Superior temporal gyrus (tissue), 1 donor: ENCODE data around the gene MAP6.
A peak's percentile ranks its signal among the peaks of the same experiment; 100 is the strongest.

Source experiments
- DNase-seq: peaks from one replicate; pipeline ENCODE4 v3.0.0-alpha.2; 2016; ENCODE audit errors: extremely low spot score

MAP6 gene

DNA sequence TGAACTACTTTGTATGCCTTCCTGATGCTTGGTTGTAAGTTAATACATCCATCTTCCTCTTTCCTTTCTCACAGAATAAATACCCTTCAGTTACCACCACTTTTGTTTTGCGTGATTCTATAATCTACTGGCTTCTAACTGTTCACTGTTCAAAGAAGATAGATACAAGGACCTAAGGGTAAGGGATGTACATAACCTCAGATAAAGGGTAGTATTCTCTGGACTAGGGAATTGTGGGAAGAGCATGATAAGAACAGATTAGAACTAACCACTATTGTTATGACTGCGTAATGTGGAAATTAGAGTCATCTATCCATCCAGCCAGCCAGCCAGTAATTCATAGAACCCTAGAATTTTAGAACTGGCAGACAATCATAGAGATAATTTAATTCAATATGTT, 36.4 kb downstream of the MAP6 start:
- DNase-seq: no peak

DNA sequence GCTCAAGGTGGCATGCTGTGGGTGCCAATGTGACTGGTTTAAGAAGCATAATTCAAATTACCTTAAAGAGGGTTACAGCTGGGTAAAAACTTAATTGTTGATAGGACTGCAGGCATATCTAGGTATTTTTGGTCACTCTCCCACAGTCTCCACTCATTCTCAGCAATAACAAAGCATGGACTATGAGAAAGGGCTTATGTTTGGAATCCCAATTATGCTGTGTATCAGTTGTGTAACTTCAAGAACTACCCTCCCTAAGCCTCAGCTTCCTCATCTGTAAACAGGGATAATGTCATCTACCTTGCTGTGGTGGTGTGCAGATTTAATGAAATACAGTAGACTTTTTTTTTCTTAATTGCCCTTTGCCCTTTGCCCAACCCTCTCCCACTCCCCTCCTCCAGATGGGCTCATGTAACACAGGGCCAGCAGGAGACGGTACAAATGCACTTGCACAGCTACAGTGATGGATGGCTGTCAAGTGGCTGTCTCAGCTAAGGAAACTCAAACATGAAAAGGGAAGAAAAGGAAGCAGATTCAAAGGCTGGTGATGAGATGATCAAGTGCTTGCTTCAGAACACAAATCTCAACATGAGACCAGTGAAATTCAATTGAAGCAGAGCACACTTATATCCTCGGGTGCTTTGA, 37.6 kb downstream of the MAP6 start:
- DNase-seq: no peak

DNA sequence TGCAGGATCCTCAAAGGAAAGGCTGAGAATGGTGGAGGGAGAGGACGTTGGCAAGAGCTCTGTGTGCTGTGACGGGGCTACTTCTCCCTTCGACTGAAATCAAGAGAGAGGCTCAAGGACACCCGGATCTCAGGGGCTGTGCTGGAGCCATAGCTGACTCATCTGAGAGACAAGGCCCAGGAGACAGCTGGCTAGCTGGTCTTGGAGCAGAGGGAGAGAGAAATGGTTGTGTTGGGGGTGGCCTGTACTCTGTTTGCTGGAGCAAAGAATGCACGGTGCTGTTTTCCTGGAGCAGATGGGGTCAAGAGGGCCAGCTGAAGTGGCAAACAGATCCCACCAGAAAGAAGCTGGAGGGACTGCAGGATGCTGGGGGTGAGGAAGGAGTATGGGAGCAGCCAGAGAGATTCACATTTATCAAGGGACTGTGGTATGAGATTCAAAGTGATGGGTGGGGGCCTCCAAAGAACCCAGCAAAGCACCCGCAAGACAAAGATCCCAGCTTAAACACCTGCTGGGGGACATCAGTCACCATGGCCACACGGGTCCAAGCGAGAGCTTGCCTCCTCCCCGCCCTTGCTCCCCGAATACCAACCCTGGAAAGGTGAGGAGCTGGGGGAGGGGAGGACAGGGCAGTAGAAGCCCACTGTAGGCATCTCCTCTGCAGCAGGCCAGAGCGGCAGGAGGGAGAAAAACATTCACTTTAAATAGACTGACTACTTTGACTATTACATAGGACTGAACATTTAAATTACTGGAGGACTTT, 40.8 kb downstream of the MAP6 start:
- DNase-seq: no peak

- DNase-seq: no peak
These were observed 41.8 kb downstream of the MAP6 start for GRCh38 chr11:75626889-75627529.

DNA sequence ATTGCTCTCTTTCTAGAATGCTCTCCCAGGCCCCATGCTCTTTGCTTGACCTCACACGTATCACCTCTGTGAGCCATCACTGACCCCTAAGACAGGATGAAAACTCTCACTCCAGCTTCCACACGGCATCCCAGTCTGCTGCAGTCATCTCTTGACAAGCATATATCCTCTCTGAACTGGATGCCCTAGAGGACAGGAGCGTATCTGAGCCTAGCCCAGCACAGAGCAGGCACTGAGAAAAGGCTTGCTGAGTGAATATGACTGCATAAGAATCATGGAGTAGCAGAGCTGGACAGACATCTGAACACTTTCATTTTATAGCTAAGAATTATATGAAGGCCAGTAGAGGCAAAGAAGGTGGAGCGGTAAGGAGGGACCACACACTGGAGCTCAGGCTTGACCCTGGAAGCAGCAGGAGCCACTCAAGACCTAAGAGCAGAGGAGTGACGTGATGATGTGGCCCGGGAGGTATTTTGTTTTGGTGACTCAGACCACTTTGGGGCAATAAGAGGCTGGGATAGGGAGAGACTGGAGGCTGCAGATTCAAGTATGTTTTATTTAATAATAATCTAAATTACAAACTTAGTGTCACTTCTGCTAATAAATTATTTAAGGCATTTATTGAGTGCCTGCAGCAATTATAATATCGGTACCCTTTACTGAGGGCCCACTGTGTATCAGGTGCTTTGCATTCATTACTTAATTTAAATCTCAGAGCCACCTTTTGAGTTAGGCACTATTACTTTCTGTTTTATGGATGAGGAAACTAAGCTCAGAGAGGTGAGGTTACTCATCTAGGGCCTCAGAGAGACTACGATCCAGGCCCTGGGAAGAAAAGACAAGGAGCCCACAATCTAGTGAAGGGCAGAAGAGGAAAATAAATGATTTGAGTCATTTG, 42.6 kb downstream of the MAP6 start:
- DNase-seq: no peak

DNA sequence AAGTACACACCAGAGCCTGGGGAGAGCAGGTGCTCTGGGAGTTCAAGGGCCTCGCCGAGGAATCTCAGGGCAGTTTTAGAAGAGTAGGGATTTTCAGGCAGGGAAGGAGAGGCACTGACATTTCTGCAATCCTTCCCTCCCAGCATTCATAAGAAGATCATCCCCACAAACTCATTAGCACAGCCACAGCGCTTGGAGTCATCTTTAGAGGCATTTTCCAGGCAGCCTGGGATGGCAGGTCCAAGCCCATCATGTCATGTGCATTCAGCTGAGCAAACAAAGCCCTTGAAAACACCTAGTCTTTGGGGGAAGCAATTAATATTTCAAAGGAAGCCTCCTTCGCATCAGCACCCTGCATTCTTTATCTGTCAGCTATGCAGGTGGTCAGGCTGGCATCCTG, 43.8 kb downstream of the MAP6 start:
- no peak for DNase-seq

- DNase-seq: peak; percentile 21
These were observed 52.6 kb downstream of the MAP6 start for GRCh38 chr11:75616281-75616680.

DNA sequence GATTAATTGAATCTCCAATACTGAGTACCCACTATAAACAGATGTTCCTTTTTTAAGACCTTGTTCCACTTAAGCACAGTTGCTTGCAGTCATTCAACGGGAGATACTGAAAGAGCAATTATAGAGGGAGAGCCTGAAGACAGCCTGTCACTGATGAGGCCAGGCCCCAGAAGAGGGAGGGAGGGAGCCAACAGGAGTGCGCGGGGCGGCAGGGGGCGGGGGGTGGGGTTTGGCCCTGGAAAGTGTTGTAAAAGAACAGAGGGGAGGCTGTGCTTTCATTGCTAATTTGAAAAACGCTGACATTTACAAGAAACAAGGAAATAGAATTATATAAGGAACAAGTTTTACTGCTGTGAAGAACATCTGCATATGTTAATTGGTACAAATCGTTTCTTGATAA, 53.1 kb downstream of the MAP6 start:
- DNase-seq: no peak

- DNase-seq: no peak
These were observed 57.0 kb downstream of the MAP6 start for GRCh38 chr11:75611823-75612222.

- DNase-seq: no peak
These were observed 62.7 kb downstream of the MAP6 start for GRCh38 chr11:75606099-75606498.

DNA sequence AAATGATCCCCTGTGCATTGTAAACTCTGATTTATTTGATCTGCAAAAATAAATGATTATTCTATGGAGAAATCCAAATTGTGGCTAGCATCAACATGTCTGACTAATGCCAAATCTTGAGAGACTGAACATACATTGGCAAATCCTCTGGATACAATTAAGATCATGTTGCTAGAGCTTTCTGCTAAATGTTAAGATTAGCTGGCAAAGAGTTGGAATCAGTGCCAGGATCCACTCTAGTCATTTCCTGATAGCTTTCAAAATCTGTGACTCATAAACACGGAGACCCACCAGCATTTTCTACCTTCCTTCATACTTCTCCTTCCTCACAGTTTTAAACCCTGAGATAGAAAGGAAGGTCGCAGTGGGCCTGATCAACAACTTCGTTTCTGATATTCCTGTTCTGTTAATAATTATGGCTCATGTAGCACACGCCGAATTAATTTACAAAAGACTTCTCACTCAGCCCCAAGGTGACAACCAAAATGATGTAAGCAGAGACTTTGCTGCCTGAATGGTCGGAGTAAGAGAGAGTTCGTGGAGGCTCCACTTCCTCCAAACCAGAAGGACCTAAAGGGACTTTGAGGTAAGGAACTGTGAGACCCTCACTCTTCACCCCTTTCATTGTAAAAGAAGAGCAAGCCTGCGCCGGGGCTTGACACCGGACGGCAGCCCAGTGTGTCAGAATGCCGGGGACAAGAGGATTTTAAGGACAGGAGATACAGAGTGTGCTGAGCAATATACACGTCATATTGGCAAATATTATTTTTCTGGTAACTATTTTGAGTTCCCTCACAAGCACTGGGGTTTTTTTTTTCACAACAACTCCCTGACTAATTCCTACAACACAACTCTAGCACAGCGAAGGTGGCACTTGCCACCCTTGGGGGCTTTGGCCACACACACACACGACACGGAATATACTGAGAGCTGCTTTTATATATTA, 64.8 kb downstream of the MAP6 start:
- DNase-seq: no peak

DNA sequence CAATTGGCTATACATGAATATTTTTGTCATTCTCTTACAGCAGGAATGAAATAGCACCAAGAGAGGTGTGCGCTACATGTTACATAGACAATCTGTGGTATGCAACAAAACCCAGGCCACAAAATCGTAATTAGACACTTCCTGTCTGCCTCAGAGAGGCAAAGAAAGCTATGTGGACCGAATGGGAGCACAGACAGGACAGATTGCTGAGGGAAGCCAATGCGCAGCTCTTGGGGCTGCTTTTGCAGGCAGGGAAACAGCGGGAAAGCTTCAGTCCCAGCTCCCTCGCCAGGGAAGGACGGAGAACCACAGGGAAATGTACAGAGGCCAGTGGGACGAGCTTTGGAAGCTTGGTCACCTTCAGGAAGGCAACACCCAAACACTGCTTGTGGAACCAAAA, 65.9 kb downstream of the MAP6 start:
- DNase-seq: no peak

GRCh38 chr11:75601494-75601893, 67.3 kb downstream of the MAP6 start:
- no peak for DNase-seq

GRCh38 chr11:75600356-75600755, 68.5 kb downstream of the MAP6 start:
- DNase-seq: no peak

- DNase-seq: no peak
These were observed 69.9 kb downstream of the MAP6 start for GRCh38 chr11:75598900-75599299.

- no peak for DNase-seq
These were observed 70.6 kb downstream of the MAP6 start for GRCh38 chr11:75598264-75598663.

DNA sequence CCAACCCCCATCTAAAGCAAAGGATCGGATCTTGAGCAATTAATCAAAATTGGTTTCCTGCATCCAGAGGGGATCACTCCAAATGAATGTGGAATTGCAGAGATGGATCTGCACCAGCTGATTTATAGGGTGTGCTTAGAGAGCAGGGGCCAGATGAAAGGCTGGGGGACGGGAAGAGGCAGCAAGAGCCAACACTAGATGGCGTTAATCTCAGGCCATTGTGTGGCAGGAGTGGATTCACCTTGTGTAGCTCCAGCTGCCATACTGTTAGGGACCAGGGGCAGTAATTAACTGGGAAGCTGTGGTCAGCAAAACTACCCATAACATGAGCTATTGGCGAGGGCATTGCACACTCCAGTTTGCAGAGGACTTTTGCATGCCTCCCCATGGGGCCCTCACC, 71.2 kb downstream of the MAP6 start:
- DNase-seq: peak; percentile 28

DNA sequence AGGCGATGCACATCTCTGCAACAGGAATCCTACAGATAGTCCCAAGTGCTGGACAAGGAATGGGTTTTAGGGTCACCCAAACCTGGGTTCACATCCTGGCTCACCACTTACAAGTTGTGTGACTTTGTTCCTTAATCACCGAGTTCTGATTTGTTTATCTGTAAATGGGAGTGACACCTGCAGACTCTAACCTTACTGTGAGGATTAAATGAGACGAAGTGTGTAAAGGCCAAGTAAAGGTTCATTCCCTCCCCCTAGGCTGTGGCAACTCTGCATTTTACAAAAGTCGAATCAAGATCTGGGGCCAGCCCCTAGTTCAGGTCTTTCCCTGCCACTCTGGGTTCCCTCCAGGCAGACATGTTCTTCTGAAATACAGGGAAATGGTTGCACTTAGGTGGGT, 71.9 kb downstream of the MAP6 start:
- no peak for DNase-seq

DNA sequence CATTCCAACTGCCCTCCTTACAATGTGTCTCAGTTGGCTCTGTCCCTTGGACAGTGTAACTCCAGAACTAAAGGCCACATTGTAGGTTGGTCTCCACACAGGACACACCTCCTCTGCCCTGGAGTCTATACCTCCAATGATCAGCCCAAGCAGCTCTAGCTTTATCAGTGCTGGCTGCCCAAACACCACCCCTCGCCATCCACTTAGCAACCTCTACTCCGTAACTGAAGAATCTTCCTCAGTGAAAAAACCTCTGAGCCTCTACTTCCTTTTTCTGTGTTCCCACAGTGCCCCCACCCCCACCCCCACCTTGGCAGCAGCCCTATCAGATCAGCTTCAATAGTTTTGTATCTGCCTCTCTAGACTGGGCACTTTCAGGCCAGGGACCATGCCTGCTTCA, 73.4 kb downstream of the MAP6 start:
- DNase-seq: no peak

DNA sequence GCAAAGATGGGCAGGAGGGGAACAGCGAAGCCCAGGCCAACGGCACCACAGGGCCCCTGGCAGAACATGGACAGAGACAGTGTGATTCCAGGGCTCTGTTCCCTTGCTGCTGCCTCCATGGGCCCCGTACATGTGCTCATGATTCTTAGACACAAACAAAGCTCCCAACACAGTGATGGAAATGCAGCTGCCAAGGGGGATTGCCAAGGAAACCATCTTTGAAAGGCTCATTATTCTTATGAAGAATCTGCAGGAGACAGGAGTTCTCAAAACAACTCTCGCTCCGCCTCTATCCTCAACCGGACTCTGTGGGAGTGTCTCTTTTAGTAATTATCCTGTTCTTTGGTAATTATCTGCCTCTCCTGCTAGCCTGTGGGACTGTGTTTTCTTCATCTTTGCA, 74.6 kb downstream of the MAP6 start:
- DNase-seq: no peak
